Thoracic aorta (tissue), 2 donors: ENCODE results near the gene APH1B. TPM values are rescaled to one million over a fixed set of nuclear protein-coding genes. Genes with fewer than 3 reads are reported as not detected.

Source experiments
- ATAC-seq: fragments of 150-250 bp; one replicate; pipeline ENCODE4 v1.8.0; 2017; ENCODE audit warnings: low read depth; ENCODE audit not compliant: insufficient number of reproducible peaks, low FRiP score
- DNase-seq: peaks from one replicate; pipeline ENCODE4 v3.0.0-alpha.2; 2020; ENCODE audit warnings: low spot score
- H3K27ac ChIP-seq, 2 donors: fragments of 200-600 bp; sonication (generic); 1 replicate in 1 of 2; 2 replicates in 1 of 2; pipeline ENCODE4 v1.5.1; 2016; ENCODE audit warnings: mild to moderate bottlenecking in 2 of 2, moderate library complexity in 2 of 2
- H3K27me3 ChIP-seq: fragments of 200-600 bp; sonication (generic); replicated peaks from 2 replicates; pipeline ENCODE4 v1.6.0; 2016; ENCODE audit warnings: mild to moderate bottlenecking; ENCODE audit not compliant: insufficient read depth
- H3K36me3 ChIP-seq: fragments of 200-600 bp; sonication (generic); one replicate; pipeline ENCODE4 v1.5.1; 2016
- H3K4me1 ChIP-seq, 2 donors: fragments of 200-600 bp; sonication (generic); 1 replicate in 1 of 2; 2 replicates in 1 of 2; pipeline versions ENCODE4 v1.5.1 to v1.6.0; 2016; ENCODE audit warnings: low read depth in 2 of 2, mild to moderate bottlenecking in 1 of 2; ENCODE audit not compliant: control insufficient read depth in 1 of 2
- H3K4me3 ChIP-seq: fragments of 200-600 bp; sonication (generic); 2 replicates; pipeline ENCODE4 v1.5.1; 2016; ENCODE audit warnings: mild to moderate bottlenecking
- H3K9me3 ChIP-seq: fragments of 200-600 bp; sonication (generic); 2 replicates; pipeline ENCODE4 v1.5.1; 2016
- total RNA-seq, 2 donors: library from RNA; depleted of rRNA; stranded (reverse); fragments of >200 nt; gene quantifications; one replicate each; pipeline versions ENCODE4 v1.1.0 to v1.2.3, GENCODE V29; 2016
- TF ChIP-seq, protein P1 (sequence below): fragments of 200-600 bp; sonication (generic); IDR thresholded peaks from one replicate; pipeline ENCODE4 v1.5.1; 2019; ENCODE audit warnings: antibody characterized with exemption

The APH1B gene
- total RNA-seq, 2 donors from 2014 or later: 16.2 to 22.2 TPM

DNA sequence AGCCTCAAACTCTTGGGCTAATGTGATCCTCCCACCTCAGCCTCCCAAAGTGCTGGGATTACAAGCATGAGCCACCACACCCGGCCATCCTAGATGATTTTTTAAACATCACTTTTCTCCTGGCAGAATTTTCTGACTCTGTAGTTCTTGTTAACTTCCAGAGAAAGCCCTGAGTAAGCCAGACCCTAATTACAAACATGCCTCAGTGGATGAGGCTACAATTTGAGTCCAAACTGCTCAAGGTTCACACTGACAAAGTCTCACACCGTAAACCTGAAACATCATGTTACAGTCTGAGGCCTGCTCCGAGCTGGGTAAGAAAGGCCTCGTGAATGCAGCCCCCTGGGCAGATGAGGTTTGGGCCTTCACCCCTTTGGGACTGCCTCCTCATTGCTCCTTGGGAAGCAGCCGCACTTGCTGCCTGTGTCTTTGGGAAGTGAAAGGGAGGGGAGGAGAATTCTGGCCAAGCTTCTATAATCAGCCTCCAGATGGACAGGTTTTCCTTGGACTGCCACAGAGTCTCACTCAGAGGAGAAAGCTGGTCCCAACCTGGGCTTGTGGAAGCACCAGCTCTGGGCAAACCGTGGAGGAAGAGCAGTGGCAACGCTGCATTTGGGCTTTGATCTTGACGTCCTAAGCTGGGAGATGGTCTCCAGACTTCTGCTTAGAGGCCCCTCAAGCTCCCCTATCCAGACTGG is 58.3 kb downstream of the APH1B start:
- DNase-seq: no peak
- TF ChIP-seq, protein P1, sequence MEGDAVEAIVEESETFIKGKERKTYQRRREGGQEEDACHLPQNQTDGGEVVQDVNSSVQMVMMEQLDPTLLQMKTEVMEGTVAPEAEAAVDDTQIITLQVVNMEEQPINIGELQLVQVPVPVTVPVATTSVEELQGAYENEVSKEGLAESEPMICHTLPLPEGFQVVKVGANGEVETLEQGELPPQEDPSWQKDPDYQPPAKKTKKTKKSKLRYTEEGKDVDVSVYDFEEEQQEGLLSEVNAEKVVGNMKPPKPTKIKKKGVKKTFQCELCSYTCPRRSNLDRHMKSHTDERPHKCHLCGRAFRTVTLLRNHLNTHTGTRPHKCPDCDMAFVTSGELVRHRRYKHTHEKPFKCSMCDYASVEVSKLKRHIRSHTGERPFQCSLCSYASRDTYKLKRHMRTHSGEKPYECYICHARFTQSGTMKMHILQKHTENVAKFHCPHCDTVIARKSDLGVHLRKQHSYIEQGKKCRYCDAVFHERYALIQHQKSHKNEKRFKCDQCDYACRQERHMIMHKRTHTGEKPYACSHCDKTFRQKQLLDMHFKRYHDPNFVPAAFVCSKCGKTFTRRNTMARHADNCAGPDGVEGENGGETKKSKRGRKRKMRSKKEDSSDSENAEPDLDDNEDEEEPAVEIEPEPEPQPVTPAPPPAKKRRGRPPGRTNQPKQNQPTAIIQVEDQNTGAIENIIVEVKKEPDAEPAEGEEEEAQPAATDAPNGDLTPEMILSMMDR: no peak
- H3K27me3 ChIP-seq: no peaks in the 10 kb centered on the region
- H3K36me3 ChIP-seq: no peaks in the 10 kb centered on the region
- no peaks in the 10 kb centered on the region for H3K9me3 ChIP-seq
- no peak overlapping the region for H3K4me3 ChIP-seq
- ATAC-seq: no peak
- H3K4me1 ChIP-seq: no peaks in the 10 kb centered on the region
- no peak overlapping the region for H3K27ac ChIP-seq

DNA sequence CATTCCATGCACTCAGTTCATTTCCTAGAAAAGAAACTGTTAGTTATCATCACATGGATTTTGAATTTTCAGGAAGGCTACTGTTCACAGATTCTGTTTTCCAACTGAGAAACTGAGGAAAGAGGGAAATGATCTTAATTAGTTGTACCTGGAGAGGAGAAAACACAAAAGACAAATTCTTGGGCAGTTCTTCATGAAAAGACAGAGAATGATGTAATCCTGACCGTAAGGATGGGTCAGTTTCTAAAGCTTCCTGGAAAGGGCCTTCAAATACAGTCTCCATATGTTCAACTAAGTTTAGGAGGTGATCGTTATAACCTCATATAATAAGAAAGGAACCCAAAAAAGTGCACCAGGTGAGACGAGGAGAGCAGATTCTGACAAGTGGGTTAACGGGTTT is 59.6 kb downstream of the APH1B start:
- H3K4me3 ChIP-seq: no peak overlapping the region
- no peak for DNase-seq
- no peaks in the 10 kb centered on the region for H3K27me3 ChIP-seq
- H3K36me3 ChIP-seq: no peaks in the 10 kb centered on the region
- TF ChIP-seq, protein P1: no peak
- H3K4me1 ChIP-seq: no peaks in the 10 kb centered on the region
- H3K27ac ChIP-seq: no peak overlapping the region
- no peaks in the 10 kb centered on the region for H3K9me3 ChIP-seq
- ATAC-seq: no peak

DNA sequence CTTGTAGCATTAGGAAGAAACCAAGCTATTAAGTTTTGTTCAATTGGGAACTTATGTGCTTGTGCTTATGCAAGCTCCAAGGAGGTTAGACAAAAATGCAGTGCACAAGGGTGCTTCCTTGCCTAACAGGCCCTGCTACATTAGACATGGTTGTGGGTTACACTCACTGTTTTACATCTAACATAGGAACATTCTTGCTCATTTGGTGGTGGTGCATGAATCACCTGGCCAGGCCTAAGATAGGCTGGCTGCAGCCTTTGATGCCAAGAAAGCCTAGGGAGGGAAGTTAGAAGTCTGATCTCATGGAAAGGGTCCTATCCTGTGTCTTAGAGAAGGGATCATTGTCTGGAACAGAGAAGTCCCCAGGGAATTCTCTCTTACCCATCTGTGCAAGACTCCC is 60.8 kb downstream of the APH1B start:
- H3K4me1 ChIP-seq: no peaks in the 10 kb centered on the region
- H3K27me3 ChIP-seq: no peaks in the 10 kb centered on the region
- DNase-seq (no peak), ATAC-seq (no peak)
- no peaks in the 10 kb centered on the region for H3K36me3 ChIP-seq
- no peak overlapping the region for H3K4me3 ChIP-seq
- TF ChIP-seq, protein P1: no peak
- no peaks in the 10 kb centered on the region for H3K9me3 ChIP-seq
- H3K27ac ChIP-seq: no peak overlapping the region

DNA sequence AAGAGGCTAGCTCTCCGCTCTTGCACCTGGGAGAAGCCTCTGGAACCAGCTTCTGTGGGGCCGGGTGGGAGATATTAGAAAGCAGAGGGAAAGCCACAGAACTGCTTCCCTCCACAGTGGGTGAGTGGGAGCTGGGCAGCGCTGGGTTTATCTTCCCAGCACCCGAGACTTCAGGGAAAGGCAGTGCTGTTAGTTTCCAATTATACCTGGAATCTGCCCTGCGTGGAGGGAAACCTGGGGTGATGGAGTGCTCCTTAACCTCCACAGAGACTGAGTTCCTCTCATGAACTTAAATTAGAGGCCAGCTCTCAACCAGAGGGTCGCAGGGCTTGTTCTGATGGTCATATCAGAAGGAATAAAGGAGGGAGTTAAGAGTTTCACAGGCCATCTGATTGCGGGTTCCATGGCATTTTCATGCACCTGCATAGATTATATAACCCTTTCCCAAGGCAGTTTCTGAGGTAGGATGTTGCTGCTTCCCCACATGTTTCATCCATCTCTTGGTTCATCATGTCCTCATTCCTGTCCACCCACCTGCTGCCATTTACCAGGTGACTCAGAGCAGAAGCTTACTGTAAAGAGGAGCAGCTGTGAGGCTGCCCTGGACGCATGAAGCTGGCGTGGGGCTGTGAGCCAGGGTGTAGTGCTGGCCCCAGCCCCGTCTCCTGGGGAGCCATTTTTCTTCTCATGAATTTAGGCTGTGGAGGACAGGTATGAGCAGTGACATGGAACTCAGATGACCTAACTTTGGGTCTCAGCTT is 61.8 kb downstream of the APH1B start:
- H3K27ac ChIP-seq: no peak overlapping the region
- TF ChIP-seq, protein P1: no peak
- H3K9me3 ChIP-seq: no peaks in the 10 kb centered on the region
- no peaks in the 10 kb centered on the region for H3K4me1 ChIP-seq
- DNase-seq (no peak), ATAC-seq (no peak)
- no peaks in the 10 kb centered on the region for H3K27me3 ChIP-seq
- H3K4me3 ChIP-seq: no peak overlapping the region
- no peaks in the 10 kb centered on the region for H3K36me3 ChIP-seq

DNA sequence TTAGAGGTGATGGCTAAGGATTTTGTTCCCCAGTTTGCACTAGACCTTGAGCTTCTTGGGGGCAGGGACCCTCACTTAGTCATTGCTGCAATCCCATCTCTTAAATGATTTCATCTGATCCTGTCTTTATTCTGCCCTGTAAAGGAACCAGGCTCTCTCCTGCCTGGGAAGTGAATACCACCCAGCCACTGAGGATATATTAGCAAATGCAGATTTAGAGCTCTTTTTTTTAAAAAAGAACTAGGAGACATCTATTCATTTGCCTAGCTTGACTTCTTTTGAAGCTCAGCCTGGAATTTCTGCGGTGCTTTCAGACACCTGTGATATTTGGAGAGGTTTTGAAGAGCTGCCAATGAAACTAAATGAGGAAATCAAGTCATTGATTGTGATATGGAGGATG is 62.4 kb downstream of the APH1B start:
- no peak overlapping the region for H3K4me3 ChIP-seq
- no peaks in the 10 kb centered on the region for H3K27me3 ChIP-seq
- no peak overlapping the region for H3K27ac ChIP-seq
- no peaks in the 10 kb centered on the region for H3K36me3 ChIP-seq
- DNase-seq: no peak
- no peak for ATAC-seq
- no peaks in the 10 kb centered on the region for H3K4me1 ChIP-seq
- TF ChIP-seq, protein P1: no peak
- H3K9me3 ChIP-seq: no peaks in the 10 kb centered on the region
